Astrocyte (in vitro differentiated cells and primary cell): ENCODE results near the gene ARHGEF3.

Experiments used
- CTCF ChIP-seq: IDR thresholded peaks from 2 replicates; pipeline ENCODE4 v1.5.1; 2011; ENCODE audit warnings: low read depth, mild to moderate bottlenecking, inconsistent platforms, low read length, moderate library complexity; ENCODE audit not compliant: insufficient read depth
- EZH2 ChIP-seq: IDR thresholded peaks from 2 replicates; pipeline ENCODE4 v1.6.1; 2012; ENCODE audit warnings: mild to moderate bottlenecking, low read length, inconsistent platforms; ENCODE audit not compliant: insufficient read depth

DNA sequence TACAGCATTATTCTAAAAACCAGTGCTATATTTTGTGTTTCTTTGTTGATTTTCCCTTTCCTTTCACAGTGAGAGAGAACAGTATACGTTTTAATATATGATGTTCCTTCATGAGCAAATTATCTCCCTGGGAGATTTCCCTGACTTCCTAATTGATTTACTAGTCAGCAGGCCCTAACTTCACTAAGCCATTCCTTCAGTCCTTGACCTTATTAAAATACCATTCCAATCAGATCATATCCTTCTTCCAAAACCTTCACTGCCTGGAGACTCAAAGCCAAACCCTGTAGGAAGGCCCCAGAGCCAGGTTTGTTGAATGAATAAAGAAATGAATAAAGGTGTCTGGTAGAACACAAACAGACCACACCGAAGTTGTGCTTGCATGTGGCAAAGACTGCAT is 43.8 kb upstream of the ARHGEF3 start:
- TF ChIP-seq CTCF (no peak), EZH2 (no peak)
